Stimulated activated CD4-positive, alpha-beta T cell treated with anti-CD3 and anti-CD28 coated beads, TNF-alpha, amount 100 ng/mL, for 48 hours (primary cell): ENCODE measurements around the gene RNPS1.
"Not testable (repeated sequence)": the region's sequence is repeated elsewhere in the genome, so short reads cannot be mapped to it uniquely, and the experiment has no call there.

ENCODE experiments used
- DNase-seq, 3 donors: peaks; one replicate each; pipeline ENCODE4 v3.0.0-alpha.2; 2020; ENCODE audit warnings: low read depth in 3 of 3

Gene RNPS1

GRCh38 chr16:2257726-2258125, 10.2 kb downstream of the RNPS1 start:
- no peak for DNase-seq

- DNase-seq = no peak
Measured at GRCh38 chr16:2256531-2257140, 11.3 kb downstream of the RNPS1 start.

- DNase-seq = no peak
Measured at GRCh38 chr16:2253293-2253692, 14.6 kb downstream of the RNPS1 start.

- DNase-seq = no peak
Measured at GRCh38 chr16:2252806-2253148, 15.1 kb downstream of the RNPS1 start.

- peak; percentile 74 to 82 (median 79) for DNase-seq
Measured at GRCh38 chr16:2251296-2252111, 16.4 kb downstream of the RNPS1 start, which contains the start of gene ECI1. Gene ECI1 (minus strand): TSS chr16:2251587. CDS start chr16:2251566, 21 bp downstream.

- DNase-seq = no peak
Measured at GRCh38 chr16:2250652-2251295, 17.2 kb downstream of the RNPS1 start.

DNA sequence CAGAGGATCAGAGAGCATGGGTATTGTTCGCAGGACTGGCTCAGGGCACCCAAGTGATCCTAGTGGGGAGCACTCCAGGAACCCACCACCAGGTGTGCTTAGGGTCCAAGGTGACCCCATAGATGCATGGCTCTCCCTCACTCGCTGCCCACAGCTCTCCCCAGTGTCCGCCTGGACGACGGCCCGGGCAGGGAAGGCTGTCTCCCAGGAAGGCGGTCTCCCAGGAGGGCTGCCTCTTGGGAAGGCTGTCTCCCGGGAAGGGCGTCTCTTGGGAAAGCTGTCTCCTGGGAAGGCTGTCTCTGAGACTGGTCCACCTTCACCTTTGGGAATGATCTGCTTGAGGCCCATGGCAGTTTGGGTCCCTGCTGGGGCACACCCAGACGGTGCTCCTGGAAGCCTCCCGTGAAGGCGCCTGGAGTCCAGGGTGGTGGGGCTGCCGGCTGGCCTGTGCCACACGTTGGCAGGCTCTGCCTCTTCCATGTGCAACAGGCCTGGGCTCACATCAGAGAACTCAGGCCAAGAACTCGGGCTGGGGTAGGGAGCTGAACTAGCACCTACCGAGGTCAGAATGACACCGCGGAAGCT, 21.5 kb downstream of the RNPS1 start:
- DNase-seq = no peak

DNA sequence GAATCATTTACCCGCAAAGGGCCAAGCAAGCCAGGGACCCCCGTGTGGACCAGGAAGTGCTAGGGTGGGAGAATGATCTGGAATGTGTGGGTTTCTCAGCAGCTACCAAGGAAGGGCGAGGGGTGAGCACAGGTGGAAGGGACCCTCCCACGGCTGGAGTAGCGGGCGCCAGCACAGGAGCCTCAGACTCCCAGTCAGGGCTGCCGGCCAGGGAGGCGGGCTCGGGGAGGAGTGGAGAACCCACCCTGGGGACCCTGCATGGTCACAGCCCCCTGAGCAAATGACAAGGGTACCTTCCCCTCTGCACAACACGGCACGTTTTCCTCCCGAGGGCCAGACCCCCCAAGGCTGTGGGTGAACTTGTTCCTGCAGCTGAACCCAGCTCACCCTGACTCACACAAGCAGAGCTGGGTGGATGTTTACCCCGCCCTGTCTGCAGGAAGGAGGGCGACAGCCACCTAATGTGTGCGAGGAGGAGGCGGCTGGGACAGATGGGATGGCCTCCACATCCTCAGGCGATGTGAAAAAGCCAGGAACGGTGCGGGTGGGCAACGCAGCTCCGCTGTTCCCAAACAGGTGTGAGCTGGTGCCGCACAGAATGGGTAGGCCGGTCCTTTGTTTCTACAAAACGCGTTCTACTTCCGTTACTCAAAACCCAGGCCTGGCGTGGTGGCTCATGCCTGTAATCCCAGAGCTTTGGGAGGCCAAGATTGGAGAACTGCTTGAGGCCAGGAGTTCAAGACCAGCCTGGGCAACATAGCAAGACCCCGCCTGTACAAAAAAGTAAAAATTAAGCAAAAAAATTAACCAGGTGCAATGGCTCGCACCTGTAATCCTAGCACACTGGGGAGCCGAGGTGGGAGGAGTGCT, 22.8 kb downstream of the RNPS1 start:
- DNase-seq = no peak

DNA sequence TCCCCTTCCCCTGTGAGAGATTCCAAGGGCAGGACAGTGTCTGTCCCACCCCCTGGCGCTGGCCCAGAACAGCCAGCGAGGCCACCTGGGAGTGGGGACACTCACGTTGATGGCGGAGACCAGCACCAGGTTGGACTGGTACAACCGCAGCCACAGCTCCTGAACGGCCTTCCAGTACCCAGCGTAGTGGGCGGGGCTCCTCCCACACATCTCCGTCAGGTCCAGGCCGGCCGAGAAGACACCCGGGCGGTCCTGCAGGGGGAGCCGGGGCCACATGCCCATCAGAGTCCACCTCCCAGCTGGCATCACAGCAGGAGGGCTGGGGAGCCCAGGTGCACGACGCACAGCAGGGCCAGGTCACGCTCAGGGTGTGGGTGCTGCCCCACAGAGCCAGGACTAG, 23.6 kb downstream of the RNPS1 start:
- DNase-seq = no peak

GRCh38 chr16:2243781-2244180, 24.1 kb downstream of the RNPS1 start:
- DNase-seq = no peak

DNA sequence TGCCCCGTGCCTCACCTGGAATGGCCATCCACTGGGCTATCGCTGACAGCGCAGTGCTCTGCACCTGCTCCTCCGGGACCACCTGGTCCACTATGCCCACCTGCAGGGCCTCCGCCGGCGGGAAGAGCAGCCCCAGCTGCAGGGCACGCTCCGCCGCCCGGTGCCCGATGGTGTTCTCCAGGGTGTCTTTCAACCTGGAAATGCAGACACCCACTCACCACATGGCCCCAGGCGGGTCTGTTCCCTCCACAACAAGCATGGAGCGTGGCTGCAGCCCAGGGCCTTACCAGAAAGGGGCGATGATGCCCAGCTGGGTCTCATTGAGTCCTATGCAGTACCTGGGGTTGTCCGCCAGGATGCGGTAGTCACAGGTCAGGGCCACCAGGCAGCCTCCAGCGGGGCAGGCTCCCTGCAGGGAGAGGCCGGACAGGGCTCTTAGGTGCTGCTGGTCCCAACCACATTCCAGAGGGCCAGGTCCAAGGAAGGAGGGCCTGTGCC, 24.8 kb downstream of the RNPS1 start:
- no peak for DNase-seq

DNA sequence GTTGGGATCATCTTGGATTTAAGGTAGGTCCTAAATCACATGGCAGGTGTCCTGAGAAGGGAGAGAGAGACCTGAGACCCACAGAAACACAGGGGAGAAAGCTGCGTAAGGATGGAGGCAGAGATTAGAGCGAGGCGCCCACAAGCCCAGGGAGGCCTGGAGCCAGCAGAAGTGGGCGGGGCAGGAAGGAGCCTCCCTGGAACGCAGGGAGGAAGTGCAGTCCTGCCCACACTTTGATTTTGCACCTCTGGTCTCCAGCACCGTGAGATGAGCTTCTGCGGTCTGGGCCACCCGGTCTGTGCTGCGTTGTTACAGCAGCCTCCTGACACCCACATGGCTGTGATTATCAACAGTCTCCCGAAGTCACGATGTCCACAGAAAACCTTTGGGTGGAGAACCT, 25.3 kb downstream of the RNPS1 start:
- DNase-seq = no peak

DNA sequence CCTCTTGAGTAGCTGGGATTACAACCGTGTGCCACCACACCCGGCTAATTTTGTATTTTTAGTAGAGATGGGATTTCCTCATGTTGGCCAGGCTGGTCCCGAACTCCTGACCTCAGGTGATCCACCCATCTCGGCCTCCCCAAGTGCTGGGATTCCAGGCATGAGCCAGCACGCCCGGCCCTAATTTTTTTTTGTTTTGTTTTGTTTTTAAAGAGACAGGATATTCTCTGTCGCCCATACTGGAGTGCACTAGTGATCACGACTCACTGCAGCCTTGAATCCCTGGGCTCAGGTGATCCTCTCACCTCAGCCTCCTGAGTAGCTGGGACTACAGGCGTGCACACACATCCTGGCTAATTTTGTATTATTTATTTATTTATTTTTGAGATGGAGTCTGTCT, 27.6 kb downstream of the RNPS1 start:
- DNase-seq = not testable (repeated sequence)

DNA sequence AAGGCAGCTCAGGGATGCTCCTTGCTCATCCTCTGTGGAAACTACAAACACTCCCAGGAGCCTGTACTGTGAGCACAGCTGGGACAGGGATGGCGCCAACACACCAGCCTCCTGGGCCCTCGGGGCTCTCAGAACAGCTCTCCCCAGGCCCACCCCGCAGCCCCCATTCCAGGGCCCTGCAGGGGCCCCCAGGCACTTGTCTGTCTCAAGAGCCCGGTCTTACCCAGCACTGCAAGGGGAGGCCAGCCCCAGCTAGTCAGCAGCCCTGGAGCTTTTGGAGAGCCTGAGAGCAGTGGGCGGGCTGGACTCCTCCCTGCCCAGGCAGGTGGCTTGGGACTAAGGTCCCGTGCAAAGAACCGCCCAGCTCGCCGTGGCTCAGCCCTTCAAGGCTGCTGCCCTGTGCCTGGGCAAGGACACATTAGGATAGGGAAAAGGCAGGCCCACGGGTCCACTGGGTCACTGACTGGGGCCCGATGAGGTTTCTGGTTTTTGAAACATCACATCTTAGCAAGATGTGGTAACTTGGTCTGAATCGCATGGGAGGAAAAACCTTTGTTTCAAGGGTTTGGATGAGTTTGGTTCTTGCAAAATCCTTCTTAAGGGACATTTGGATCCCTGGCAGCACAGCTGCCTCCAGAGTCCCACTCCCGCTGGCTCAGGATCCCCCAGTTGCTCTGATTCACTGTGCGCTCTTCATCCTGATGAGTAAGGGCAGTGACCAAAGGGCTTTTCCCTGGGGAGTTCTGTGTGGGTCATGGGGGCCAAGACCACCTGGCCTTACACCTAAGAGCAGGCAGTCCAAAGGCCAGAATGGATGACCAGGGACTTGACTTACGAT, 28.9 kb downstream of the RNPS1 start:
- DNase-seq = no peak

DNA sequence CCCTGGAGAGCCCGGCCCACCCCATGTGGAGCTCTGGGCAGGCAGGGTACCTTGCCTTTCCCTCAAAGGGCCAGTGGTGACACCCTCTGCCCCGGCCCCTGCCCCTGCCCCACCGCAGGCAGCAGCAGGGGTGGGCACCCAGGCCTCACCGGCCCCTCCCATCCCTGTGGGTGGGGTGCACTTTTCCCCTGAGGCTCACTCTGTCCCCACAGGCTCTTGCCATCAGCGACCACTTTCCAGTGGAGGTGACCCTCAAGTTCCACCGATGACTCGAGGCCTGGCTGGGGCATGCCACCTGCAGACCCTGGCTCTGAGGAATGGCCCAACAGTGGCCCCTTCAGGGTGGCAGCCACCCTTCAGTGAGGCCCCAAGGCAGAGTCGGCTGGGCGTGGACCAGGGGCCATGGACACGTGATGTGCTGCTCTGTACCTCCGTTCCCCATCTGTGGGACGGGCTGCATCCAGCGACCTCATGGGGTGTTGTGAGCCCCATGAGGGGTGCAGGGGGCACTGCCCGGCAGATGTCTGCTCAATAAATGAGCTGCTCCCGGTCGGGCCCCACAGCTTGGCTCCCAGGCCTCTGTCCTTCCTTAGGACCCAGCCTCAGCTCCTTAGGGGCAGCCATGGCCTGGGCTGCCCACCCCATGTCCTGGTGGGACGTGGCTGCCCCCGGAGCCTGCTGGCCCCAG, 29.6 kb downstream of the RNPS1 start:
- no peak for DNase-seq

DNA sequence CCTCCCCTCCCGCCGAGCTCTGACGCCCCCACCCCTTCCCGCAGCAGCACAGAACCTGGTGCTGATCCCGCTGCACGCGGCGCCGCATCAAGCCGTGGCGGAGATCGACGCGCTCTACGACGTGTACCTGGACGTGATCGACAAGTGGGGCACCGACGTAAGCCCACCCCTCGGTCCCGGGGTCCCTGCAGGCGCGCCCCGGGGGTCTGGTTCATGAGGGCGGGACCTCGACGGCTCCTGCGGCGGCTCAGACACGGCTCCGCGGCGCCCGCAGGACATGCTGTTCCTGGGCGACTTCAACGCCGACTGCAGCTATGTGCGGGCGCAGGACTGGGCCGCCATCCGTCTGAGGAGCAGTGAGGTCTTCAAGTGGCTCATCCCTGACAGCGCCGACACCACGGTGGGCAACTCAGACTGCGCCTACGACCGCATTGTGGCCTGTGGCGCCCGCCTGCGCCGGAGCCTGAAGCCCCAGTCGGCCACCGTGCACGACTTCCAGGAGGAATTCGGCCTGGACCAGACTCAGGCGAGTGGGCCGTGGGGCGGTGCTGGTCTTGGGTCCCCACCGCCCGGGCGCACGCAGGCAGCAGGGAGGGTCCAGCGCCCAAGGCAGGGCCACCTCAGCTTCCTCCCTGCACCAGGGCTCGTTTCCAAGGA, 30.3 kb downstream of the RNPS1 start:
- no peak for DNase-seq

DNA sequence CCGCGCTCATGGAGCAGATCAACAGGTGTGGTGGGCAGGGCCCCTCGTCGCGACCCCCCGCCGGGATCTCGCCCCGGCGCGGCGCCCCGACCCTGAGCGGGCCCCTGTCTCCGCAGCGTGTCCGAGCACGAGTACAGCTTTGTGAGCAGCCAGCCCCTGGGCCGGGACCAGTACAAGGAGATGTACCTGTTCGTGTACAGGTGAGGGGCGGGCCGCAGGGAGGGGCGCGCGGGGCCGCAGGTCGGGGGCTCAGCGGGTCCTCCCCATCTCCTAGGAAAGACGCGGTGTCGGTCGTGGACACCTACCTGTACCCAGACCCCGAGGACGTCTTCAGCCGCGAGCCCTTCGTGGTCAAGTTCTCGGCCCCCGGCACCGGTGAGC, 30.8 kb downstream of the RNPS1 start:
- no peak for DNase-seq

DNA sequence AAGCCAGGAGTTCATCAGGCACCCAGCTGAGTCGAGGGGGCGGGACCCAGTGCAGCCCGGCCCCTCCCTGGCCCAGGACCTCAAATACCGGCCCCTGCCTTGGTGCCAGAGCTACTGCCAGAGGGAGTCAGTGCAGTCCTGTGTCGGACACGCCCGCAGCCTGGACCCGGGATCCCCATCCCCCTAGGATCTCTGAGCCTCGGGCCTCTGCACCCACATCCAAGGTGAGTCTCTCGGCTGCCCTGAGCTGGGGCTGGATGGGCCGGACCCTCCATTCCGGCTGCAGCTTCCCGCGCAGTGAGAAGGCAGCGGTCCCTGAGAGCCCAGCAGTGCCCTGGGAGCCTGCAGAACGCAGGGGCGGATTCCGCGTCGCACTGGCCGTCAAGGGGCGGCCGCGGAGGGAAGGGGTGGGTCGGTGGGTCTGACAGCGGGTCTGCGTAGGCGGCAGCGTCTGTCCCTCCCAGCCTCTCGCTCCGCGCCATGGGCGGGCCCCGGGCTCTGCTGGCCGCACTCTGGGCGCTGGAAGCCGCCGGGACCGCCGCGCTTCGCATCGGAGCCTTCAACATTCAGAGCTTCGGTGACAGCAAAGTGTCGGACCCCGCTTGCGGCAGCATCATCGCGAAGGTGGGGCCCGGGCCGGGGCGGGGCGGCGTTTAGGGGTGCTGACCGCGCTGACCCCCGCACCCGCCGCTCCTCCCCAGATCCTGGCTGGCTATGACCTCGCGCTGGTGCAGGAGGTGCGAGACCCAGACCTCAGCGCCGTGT, 31.4 kb downstream of the RNPS1 start, which contains the start of gene DNASE1L2:
Gene DNASE1L2 (plus strand): TSS at position 108 of the 765 bp plus-strand sequence. CDS start 373 bp downstream, at position 481.
- DNase-seq = no peak
